ENCODE results near the gene ATF7IP2. TPM values are rescaled to one million over a fixed set of nuclear protein-coding genes. Genes with fewer than 3 reads are reported as not detected.
"Not testable (repeated sequence)": the region's sequence is repeated elsewhere in the genome, so short reads cannot be mapped to it uniquely, and the experiment has no call there.

ATF7IP2 gene
- total and polyA plus RNA-seq, 4 experiments from 2014 or later: 51.1 to 170 (median 83.0) TPM

DNA sequence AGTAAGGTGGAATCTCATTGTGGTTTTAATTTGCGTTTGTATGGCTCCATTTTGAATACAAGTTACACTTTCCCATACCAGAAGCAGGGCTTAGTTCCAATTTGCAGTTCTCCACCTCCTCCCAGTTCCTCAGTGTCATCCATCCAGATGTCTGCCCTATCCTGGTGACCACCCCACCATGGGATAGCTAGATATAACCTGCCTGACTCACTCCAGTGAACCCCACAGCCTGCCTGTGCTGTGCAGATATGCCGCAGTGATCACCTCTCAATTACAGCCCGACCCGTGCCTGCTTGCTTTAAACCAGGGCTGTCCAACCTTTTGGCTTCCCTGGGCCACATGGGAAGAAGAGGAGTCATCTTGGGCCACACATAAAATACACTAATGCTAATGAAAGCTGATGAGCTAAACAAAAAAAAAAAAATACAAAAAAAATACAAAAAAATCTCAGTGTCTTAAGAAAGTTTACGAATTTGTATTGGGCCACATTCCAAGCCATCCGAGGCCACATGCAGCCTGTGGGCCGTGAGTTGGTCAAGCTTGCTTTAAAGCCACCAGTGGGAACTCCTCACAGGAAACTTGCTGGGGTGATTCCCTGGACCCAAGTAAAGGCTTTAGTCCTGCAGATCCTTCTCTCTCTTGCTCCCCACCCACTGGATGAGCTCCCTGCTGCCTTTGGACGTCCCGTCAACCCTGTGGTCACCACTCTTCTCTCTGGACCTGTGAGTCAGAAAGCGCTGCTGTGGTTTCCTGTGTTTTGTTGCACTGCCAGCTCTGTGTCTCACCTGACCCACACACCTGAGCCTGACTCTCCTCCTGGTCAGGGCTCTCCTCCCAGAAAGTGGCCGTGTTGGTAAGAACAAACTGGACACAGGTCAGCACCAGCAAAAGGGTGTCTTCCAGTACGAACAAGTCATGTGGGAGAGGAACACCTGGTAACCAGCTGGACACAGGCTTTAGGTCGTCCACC lies 111.6 kb downstream of the ATF7IP2 start:
- no peak for DNase-seq
- Mint-ChIP-seq H3K36me3 (peaks cover 0 to 4% of the 10 kb centered on the region in 2 donors), H3K27ac (no peak overlapping the region), H3K9me3 (peaks cover 5 to 39% (median 28%) of the 10 kb centered on the region in 8 donors), H3K4me1 (peaks cover 0 to 2% (median 0%) of the 10 kb centered on the region in 4 donors), H3K27me3 (no peaks in the 10 kb centered on the region), H3K4me3 (no peak overlapping the region)
- no peaks in the 10 kb centered on the region for H3K4me1 ChIP-seq (ENCODE audit: insufficient read depth, low read length)
- H3K4me3 ChIP-seq (ENCODE audit: low read length in 2 of 2): no peak overlapping the region
- H3K9me3 ChIP-seq (ENCODE audit: control insufficient read depth in 1 of 2, low read length in 2 of 2): peaks cover 0 to 9% of the 10 kb centered on the region in 2 donors
- intact Hi-C loops (cut with micrococcal nuclease): no loop called here
- no peaks in the 10 kb centered on the region for H3K27me3 ChIP-seq (ENCODE audit: insufficient read depth, low read length)
- POLR2A ChIA-PET (ENCODE audit: partially characterized antibody): interaction anchor here (1.0 kb wide), 2 partner anchors 111 to 247 kb away, joined by 4 to 8 read pairs; partner anchors contain the start of genes ATF7IP2 and NUBP1
- H3K36me3 ChIP-seq (ENCODE audit: insufficient read depth, low read length): no peaks in the 10 kb centered on the region
- H3K27ac ChIP-seq (ENCODE audit: low read depth, low read length): no peak overlapping the region
- CTCF ChIA-PET (ENCODE audit: partially characterized antibody): interaction anchor here (0.7 to 1.2 kb wide), 3 partner anchors 17 to 178 kb away, joined by 3 to 4 read pairs (median 3); no protein-coding TSS in a partner anchor

GRCh38 chr16:10500582-10500981 lies 114.7 kb downstream of the ATF7IP2 start:
- Histone ChIP-seq H3K27ac (ENCODE audit: low read depth, low read length) (no peak overlapping the region), H3K27me3 (ENCODE audit: insufficient read depth, low read length) (no peaks in the 10 kb centered on the region), H3K4me3 (ENCODE audit: low read length in 2 of 2) (no peak overlapping the region), H3K36me3 (ENCODE audit: insufficient read depth, low read length) (no peaks in the 10 kb centered on the region), H3K9me3 (ENCODE audit: control insufficient read depth in 1 of 2, low read length in 2 of 2) (no peaks in the 10 kb centered on the region), H3K4me1 (ENCODE audit: insufficient read depth, low read length) (no peaks in the 10 kb centered on the region)
- POLR2A ChIA-PET (ENCODE audit: partially characterized antibody): no interaction called here
- Mint-ChIP-seq H3K4me3 (no peak overlapping the region), H3K4me1 (peaks cover 0 to 7% (median 5%) of the 10 kb centered on the region in 4 donors), H3K36me3 (no peaks in the 10 kb centered on the region), H3K27me3 (no peaks in the 10 kb centered on the region), H3K27ac (no peak overlapping the region), H3K9me3 (peaks cover 0 to 12% (median 6%) of the 10 kb centered on the region in 8 donors)
- intact Hi-C loops (cut with micrococcal nuclease): no loop called here
- CTCF ChIA-PET (ENCODE audit: partially characterized antibody): interaction anchor here (1.0 kb wide), 1 partner anchor 9 kb away, joined by 4 read pairs; no protein-coding TSS in a partner anchor
- no peak for DNase-seq

DNA sequence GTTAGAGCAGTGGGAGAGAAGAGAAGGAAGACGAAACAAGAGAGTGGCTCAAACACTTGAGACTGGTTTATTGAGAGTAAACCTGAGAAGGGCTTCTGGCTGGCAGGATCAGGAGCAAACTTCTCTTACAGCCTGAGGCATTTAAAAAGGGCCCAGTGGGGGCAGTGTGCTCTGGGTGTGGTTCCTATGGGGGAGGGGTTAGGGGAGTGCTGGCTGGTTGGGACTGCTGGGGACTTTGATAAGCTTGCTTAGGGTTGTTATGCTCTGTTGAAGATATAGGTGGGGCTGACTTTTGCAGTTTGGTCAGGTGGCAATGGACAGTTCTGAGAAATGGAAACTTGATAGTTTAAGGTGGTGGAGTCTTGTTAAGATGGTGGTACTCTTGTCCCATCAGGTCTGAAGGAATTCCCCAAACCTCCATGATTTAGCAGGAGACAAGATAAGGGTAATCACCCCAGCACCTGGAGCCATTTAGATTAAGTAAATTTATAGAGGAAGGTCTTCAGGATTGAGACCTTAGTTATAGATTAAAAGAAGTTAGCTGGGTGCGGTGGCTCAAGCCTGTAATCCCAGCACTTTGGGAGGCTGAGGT lies 115.3 kb downstream of the ATF7IP2 start:
- ChIA-PET POLR2A (ENCODE audit: partially characterized antibody) (no interaction called here), CTCF (ENCODE audit: partially characterized antibody) (no interaction called here)
- Histone ChIP-seq H3K4me3 (ENCODE audit: low read length in 2 of 2) (no peak overlapping the region), H3K4me1 (ENCODE audit: insufficient read depth, low read length) (no peaks in the 10 kb centered on the region), H3K27ac (ENCODE audit: low read depth, low read length) (no peak overlapping the region), H3K9me3 (ENCODE audit: control insufficient read depth in 1 of 2, low read length in 2 of 2) (no peaks in the 10 kb centered on the region), H3K36me3 (ENCODE audit: insufficient read depth, low read length) (no peaks in the 10 kb centered on the region), H3K27me3 (ENCODE audit: insufficient read depth, low read length) (no peaks in the 10 kb centered on the region)
- Mint-ChIP-seq H3K4me3 (no peak overlapping the region), H3K9me3 (peaks cover 0 to 8% (median 4%) of the 10 kb centered on the region in 8 donors), H3K27me3 (no peaks in the 10 kb centered on the region), H3K27ac (no peak overlapping the region), H3K36me3 (no peaks in the 10 kb centered on the region), H3K4me1 (peaks cover 0 to 7% (median 5%) of the 10 kb centered on the region in 4 donors)
- intact Hi-C loops (cut with micrococcal nuclease): no loop called here
- DNase-seq: no peak

GRCh38 chr16:10502776-10503175 lies 116.9 kb downstream of the ATF7IP2 start:
- Mint-ChIP-seq H3K27ac (peak overlapping the region in 1 of 7 donors; percentile 48), H3K9me3 (peaks cover 0 to 3% (median 0%) of the 10 kb centered on the region in 8 donors), H3K4me3 (no peak overlapping the region), H3K4me1 (peaks cover 0 to 7% (median 5%) of the 10 kb centered on the region in 4 donors), H3K36me3 (no peaks in the 10 kb centered on the region), H3K27me3 (no peaks in the 10 kb centered on the region)
- no peak overlapping the region for H3K27ac ChIP-seq (ENCODE audit: low read depth, low read length)
- no peak overlapping the region for H3K4me3 ChIP-seq (ENCODE audit: low read length in 2 of 2)
- no peaks in the 10 kb centered on the region for H3K27me3 ChIP-seq (ENCODE audit: insufficient read depth, low read length)
- CTCF ChIA-PET (ENCODE audit: partially characterized antibody): interaction anchor here (0.6 kb wide), 1 partner anchor 187 kb away, joined by 3 read pairs; no protein-coding TSS in a partner anchor
- no peaks in the 10 kb centered on the region for H3K9me3 ChIP-seq (ENCODE audit: control insufficient read depth in 1 of 2, low read length in 2 of 2)
- H3K4me1 ChIP-seq (ENCODE audit: insufficient read depth, low read length): no peaks in the 10 kb centered on the region
- POLR2A ChIA-PET (ENCODE audit: partially characterized antibody): no interaction called here
- DNase-seq: no peak
- intact Hi-C loops (cut with micrococcal nuclease): no loop called here
- no peaks in the 10 kb centered on the region for H3K36me3 ChIP-seq (ENCODE audit: insufficient read depth, low read length)

GRCh38 chr16:10504404-10504885 lies 118.6 kb downstream of the ATF7IP2 start:
- Mint-ChIP-seq H3K36me3 (no peaks in the 10 kb centered on the region), H3K27me3 (peaks cover 0 to under 1% of the 10 kb centered on the region in 2 donors), H3K9me3 (peaks cover 0 to 3% (median 0%) of the 10 kb centered on the region in 8 donors), H3K27ac (peak overlapping the region in 4 of 7 donors; percentile 0 to 77 (median 41)), H3K4me1 (peaks cover 2 to 7% (median 6%) of the 10 kb centered on the region in 4 donors), H3K4me3 (no peak overlapping the region)
- CTCF ChIA-PET (ENCODE audit: partially characterized antibody): interaction anchor here (0.9 to 13.3 kb wide), 7 partner anchors 10 to 248 kb away, joined by 3 to 279 read pairs (median 6); no protein-coding TSS in a partner anchor
- POLR2A ChIA-PET (ENCODE audit: partially characterized antibody): interaction anchor here (1.0 to 1.3 kb wide), 2 partner anchors 11 to 118 kb away, joined by 3 read pairs; no protein-coding TSS in a partner anchor
- intact Hi-C loops (cut with micrococcal nuclease): no loop called here
- H3K27me3 ChIP-seq (ENCODE audit: insufficient read depth, low read length): no peaks in the 10 kb centered on the region
- H3K27ac ChIP-seq (ENCODE audit: low read depth, low read length): no peak overlapping the region
- DNase-seq: no peak
- no peaks in the 10 kb centered on the region for H3K36me3 ChIP-seq (ENCODE audit: insufficient read depth, low read length)
- H3K4me1 ChIP-seq (ENCODE audit: insufficient read depth, low read length): no peaks in the 10 kb centered on the region
- H3K9me3 ChIP-seq (ENCODE audit: control insufficient read depth in 1 of 2, low read length in 2 of 2): no peaks in the 10 kb centered on the region
- no peak overlapping the region for H3K4me3 ChIP-seq (ENCODE audit: low read length in 2 of 2)

DNA sequence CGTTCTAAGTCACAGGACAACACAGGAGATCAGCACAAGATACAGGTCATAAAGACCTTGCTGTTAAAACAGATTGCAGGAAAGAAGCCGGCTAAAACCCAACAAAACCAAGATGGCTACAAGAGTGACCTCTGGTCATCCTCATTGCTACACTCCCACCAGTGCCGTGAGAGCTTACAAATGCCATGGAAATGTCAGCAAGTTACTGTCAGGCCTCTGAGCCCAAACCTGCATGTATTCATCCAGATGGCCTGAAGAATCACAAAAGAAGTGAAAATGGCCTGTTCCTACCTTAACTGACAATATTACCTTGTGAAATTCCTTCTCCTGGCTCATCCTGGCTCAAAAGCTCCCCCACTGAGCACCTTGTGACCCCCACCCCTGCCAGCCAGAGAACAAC lies 119.4 kb downstream of the ATF7IP2 start:
- DNase-seq: not testable (repeated sequence)

More for the DNA sequence above, 119.4 kb downstream of the ATF7IP2 start:
- intact Hi-C loops (cut with micrococcal nuclease); H3K27me3 ChIP-seq (ENCODE audit: insufficient read depth, low read length); H3K4me1 ChIP-seq (ENCODE audit: insufficient read depth, low read length); H3K36me3 Mint-ChIP-seq; H3K36me3 ChIP-seq (ENCODE audit: insufficient read depth, low read length); H3K27me3 Mint-ChIP-seq; H3K4me3 ChIP-seq (ENCODE audit: low read length in 2 of 2); H3K9me3 ChIP-seq (ENCODE audit: control insufficient read depth in 1 of 2, low read length in 2 of 2); H3K9me3 Mint-ChIP-seq; H3K4me3 Mint-ChIP-seq; H3K4me1 Mint-ChIP-seq; H3K27ac ChIP-seq (ENCODE audit: low read depth, low read length): not testable (repeated sequence)
- peak overlapping the region in 3 of 7 donors; percentile 10 to 77 (median 27) for H3K27ac Mint-ChIP-seq
- ChIA-PET POLR2A (ENCODE audit: partially characterized antibody) (interaction anchor here (1.3 kb wide), 1 partner anchor 118 kb away, joined by 3 read pairs; no protein-coding TSS in a partner anchor), CTCF (ENCODE audit: partially characterized antibody) (interaction anchor here (0.6 to 13.3 kb wide), 6 partner anchors 12 to 257 kb away, joined by 3 to 279 read pairs (median 4); no protein-coding TSS in a partner anchor)
